Esophagus squamous epithelium (tissue), 4 donors: ENCODE data around the gene UBE2A.

Experiments
- POLR2A ChIP-seq, 4 donors: fragments of 450-650 bp; IDR thresholded peaks; one replicate each; pipeline ENCODE4 v1.6.1; 2017; ENCODE audit warnings: antibody characterized with exemption in 4 of 4, mild to moderate bottlenecking in 4 of 4, moderate library complexity in 3 of 4
- TF ChIP-seq, protein P1 (sequence below), 6 experiments: fragments of 450-650 bp in 4 of 6; fragments of 200-600 bp in 2 of 6; sonication (generic) in 2 of 6; IDR thresholded peaks; one replicate each; pipeline ENCODE4 v1.5.1; 2016 to 2019; ENCODE audit warnings: antibody characterized with exemption in 6 of 6, mild to moderate bottlenecking in 4 of 6, moderate library complexity in 4 of 6

DNA sequence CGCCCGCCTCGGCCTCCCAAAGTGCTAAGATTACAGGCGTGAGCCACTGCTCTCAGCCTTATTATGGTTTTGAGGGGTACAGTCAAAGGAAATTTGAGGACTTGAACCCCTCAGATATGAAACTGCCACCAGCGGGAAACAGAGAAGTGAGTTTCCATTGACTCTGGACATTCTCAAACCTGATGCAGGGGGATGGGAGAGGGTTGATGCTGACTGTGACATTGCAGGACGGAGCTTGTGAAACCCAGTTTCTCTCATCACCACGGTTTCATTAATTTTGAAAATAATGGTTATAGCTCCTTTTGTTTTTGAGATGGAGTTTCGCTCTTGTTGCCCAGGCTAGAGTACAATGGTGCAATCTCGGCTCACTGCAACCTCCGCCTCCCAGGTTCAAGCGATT is 50.1 kb downstream of the UBE2A start:
- TF ChIP-seq, protein P1, sequence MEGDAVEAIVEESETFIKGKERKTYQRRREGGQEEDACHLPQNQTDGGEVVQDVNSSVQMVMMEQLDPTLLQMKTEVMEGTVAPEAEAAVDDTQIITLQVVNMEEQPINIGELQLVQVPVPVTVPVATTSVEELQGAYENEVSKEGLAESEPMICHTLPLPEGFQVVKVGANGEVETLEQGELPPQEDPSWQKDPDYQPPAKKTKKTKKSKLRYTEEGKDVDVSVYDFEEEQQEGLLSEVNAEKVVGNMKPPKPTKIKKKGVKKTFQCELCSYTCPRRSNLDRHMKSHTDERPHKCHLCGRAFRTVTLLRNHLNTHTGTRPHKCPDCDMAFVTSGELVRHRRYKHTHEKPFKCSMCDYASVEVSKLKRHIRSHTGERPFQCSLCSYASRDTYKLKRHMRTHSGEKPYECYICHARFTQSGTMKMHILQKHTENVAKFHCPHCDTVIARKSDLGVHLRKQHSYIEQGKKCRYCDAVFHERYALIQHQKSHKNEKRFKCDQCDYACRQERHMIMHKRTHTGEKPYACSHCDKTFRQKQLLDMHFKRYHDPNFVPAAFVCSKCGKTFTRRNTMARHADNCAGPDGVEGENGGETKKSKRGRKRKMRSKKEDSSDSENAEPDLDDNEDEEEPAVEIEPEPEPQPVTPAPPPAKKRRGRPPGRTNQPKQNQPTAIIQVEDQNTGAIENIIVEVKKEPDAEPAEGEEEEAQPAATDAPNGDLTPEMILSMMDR (IDR thresholded peaks at IDR 0.05): no peak
- TF ChIP-seq POLR2A (IDR thresholded peaks at IDR 0.05): no peak
